HuH-7 (cell line): ENCODE data around the gene NUP133.
A peak's percentile ranks its signal among the peaks of the same experiment; 100 is the strongest.
"Not testable (repeated sequence)": the region's sequence is repeated elsewhere in the genome, so short reads cannot be mapped to it uniquely, and the experiment has no call there.

Experiments
- DNase-seq: peaks from one replicate; pipeline ENCODE4 v3.0.0; 2011; ENCODE audit warnings: low spot score

NUP133 gene

GRCh38 chr1:229507951-229508822, at the start of gene NUP133:
TSS of gene NUP133 (minus strand) at chr1:229508341. CDS start at chr1:229508249, 92 bp downstream.
- DNase-seq: peak; percentile 94

- no peak for DNase-seq
Observed at GRCh38 chr1:229557200-229557850, 49.2 kb upstream of the NUP133 start.

DNA sequence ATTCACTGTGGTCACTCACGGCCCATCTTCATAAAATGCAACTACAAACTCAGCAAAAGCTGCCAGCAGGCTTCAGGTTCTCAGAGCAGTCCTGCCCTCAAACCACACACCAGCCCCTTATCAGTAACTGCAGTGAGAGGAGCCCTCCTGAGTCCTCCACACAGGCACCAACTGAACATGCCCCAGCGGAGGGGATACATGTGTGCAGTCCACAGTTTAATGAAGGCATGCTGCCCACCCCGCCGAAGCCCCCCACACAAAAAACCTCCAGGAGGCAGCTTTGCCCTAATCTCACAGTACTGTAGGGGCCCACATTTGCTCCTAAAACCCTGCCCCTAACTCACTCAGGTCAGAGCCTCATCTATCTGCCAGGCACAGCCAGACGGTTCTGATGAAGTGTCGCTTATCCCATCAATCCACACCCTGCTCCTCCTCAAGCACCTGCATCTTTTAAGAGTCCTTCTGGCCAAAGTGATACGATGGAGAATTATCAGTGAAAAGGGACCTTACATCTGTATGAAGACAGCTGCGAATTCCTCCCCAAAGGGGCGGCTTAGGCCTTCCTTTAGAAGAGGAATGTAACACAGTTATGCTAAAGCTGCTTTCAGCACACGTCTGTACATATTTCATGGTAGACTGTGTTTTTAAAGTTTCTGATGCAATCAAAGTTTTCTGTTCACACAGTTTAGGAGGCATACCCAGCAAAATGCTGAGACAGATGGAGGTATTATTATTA, 46.9 kb upstream of the NUP133 start:
- DNase-seq: no peak

- no peak for DNase-seq
Observed at GRCh38 chr1:229553621-229554130, 45.5 kb upstream of the NUP133 start.

DNA sequence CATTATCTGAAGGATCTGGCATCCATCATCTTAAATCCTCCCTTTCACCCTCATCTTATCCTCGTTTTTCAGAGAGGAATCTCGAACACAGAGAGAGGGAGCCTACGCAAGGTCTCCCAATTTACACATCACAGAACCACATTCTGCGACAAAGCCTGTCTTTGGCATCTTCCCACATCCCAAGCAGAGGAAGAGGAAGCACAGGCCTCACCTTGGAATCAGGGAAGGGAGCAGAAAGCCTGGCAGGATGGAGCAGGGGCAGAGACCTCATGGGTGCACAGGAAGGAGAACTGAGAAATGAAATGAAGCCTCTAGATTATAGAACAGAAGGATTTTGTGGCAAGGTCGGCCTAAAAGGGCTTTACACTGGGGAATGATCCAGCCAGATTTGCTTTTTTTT, 44.6 kb upstream of the NUP133 start:
- DNase-seq: no peak

GRCh38 chr1:229550812-229551567, 42.8 kb upstream of the NUP133 start:
- DNase-seq: no peak

GRCh38 chr1:229547542-229547941, 39.4 kb upstream of the NUP133 start:
- no peak for DNase-seq

GRCh38 chr1:229544587-229544986, 36.4 kb upstream of the NUP133 start:
- no peak for DNase-seq

GRCh38 chr1:229539863-229540506, 31.8 kb upstream of the NUP133 start:
- DNase-seq: no peak

- DNase-seq: no peak
Observed at GRCh38 chr1:229538945-229539344, 30.8 kb upstream of the NUP133 start.

- DNase-seq: no peak
Observed at GRCh38 chr1:229537894-229538293, 29.8 kb upstream of the NUP133 start.

DNA sequence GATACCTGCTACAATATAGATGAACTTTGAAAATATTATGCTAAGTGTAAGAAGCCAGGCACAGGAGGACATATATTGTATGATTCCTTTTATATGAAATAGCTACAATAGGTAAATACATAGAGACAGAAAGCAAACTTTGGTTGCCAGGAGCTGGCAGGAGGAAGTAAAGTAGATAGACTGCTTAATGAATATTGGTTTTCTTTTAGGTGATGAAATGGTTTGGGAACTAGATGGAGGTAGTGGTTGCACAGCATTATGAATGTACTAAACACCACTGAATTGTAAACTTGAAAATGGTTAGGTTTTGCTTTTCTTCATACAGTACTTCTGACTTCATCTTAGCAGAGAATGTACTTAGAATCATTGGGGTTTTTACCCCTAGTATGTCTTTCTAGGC, 28.8 kb upstream of the NUP133 start:
- no peak for DNase-seq

GRCh38 chr1:229535230-229535629, 27.1 kb upstream of the NUP133 start:
- DNase-seq: no peak

- DNase-seq: no peak
Observed at GRCh38 chr1:229531326-229531725, 23.2 kb upstream of the NUP133 start.

GRCh38 chr1:229529639-229530038, 21.5 kb upstream of the NUP133 start:
- DNase-seq: no peak

DNA sequence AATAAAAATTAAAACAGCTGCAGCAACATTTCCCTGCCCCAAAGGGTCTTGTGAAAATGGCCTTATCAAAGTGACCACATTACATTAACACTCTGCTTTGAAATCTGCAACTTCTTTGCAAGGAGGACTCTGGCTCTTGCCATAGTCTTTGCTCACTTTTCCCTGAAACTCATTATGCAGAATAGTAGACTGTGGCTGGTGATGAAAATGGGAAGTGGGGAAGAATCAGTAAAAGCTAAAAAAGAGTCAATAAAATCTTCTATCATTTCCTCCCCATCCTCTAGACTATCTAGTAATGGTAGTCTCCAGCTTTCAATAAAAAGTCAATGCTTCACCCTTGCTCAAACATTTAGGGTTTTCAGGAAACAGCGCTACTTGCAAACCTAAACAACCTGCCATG, 18.6 kb upstream of the NUP133 start:
- no peak for DNase-seq

DNA sequence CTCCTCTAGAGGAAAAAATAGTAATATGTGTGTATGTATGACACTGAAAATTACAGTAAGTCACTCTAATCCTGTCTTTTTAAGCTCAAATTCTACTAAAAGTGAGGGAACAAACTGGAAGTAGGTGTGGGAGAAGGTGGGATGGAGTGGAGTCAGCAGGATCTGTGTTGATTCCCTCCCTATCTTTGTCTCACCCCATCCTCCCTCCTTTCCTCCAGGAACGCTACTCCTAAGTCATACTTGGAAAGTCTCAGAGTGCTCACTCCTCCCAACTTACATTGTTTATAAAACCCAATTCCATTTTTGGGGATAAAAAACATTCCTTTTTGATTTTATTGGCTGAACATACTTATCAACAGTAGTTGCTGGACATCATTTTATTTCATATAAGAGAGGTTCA, 14.9 kb upstream of the NUP133 start:
- no peak for DNase-seq

DNA sequence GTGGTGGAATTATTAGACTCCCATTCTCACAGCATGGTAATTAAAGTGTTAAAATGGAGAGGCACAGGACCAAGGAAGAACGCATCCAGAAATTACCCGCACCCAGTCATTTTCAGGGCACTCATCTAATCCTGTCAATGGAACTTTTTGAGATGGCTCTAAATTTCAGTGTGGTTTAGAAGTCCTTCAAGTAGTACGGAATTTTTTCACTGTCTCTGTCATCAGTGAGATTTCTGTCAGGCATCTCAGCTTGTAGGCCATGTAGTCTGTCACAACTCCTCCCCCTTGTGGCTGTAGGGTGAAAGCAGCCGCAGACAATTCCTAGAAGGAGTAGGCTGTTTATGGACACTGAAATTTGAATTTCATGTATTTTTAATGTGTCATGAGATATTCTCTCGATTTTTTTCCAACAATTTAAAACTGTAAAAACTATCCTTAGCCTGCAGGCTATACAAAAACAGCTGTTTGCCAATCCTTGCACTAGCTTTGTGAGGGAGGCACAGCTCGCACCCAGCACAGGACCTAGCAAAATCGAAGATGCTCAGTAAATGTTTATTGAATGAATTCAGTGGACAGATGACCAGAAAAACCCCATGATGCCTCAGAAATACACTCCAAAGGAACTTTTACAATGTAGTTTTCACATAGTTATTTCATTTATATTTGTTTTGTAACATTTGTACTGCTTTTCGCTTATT, 6.6 kb upstream of the NUP133 start:
- DNase-seq: peak; percentile 69

GRCh38 chr1:229511625-229512024, 3.5 kb upstream of the NUP133 start:
- not testable (repeated sequence) for DNase-seq

GRCh38 chr1:229511201-229511600, 3.1 kb upstream of the NUP133 start:
- DNase-seq: not testable (repeated sequence)

GRCh38 chr1:229509576-229509975, 1.4 kb upstream of the NUP133 start:
- DNase-seq: peak; percentile 52
